Testis (tissue), 3 donors: Measurements from ENCODE around the gene GNG2. TPM values are rescaled to one million over a fixed set of nuclear protein-coding genes. Genes with fewer than 3 reads are reported as not detected.

Experiments
- DNase-seq: peaks from one replicate; pipeline ENCODE4 v3.0.0-alpha.2; 2019
- H3K27ac ChIP-seq, 2 donors: fragments of 200-600 bp; sonication (generic); one replicate each; pipeline ENCODE4 v1.5.1; 2019
- H3K27me3 ChIP-seq: fragments of 200-600 bp; sonication (generic); one replicate; pipeline ENCODE4 v1.5.1; 2019
- H3K36me3 ChIP-seq: fragments of 200-600 bp; sonication (generic); one replicate; pipeline ENCODE4 v1.5.1; 2017; ENCODE audit warnings: low read depth; ENCODE audit errors: missing control alignments
- H3K4me1 ChIP-seq: fragments of 200-600 bp; sonication (generic); one replicate; pipeline ENCODE4 v1.5.1; 2019
- H3K4me3 ChIP-seq, 2 donors: fragments of 200-600 bp; sonication (generic); one replicate each; pipeline ENCODE4 v1.5.1; 2017 to 2019
- H3K9me3 ChIP-seq: fragments of 200-600 bp; sonication (generic); one replicate; pipeline ENCODE4 v1.5.1; 2017
- CTCF ChIP-seq, 3 experiments: fragments of 450-650 bp in 2 of 3; fragments of 200-600 bp in 1 of 3; sonication (generic) in 1 of 3; IDR thresholded peaks; one replicate each; pipeline ENCODE4 v1.5.1; 2016 to 2019; ENCODE audit warnings: antibody characterized with exemption in 3 of 3, mild to moderate bottlenecking in 2 of 3, moderate library complexity in 1 of 3
- POLR2A ChIP-seq: fragments of 450-650 bp; IDR thresholded peaks from one replicate; pipeline ENCODE4 v1.6.1; 2017; ENCODE audit warnings: antibody characterized with exemption, mild to moderate bottlenecking, moderate library complexity
- WGBS, 2 donors: methylation state at CpG; one replicate each; pipeline ENCODE4 v1.1.5; 2018; 5-methylcytosine and 5-hydroxymethylcytosine counted together
- intact Hi-C: fragments of 100-400 bp; cut with DNase I; formaldehyde crosslinking; loops from one replicate; pipeline ENCODE4 v1.15.1; 2023; ENCODE audit warnings: low total_unique reads
- polyA plus RNA-seq: library from polyadenylated mRNA; stranded (reverse); fragments of 350-450 nt; fragmentation: Illumina TruSeq; extraction: RNeasy Lipid Tissue Mini Kit (QIAGEN cat#74804); gene quantifications from one replicate; pipeline ENCODE4 v1.2.3, GENCODE V29; 2014; ENCODE audit warnings: low read depth, low replicate concordance; ENCODE audit not compliant: insufficient read depth
- total RNA-seq, 2 donors: library from RNA; depleted of rRNA; stranded (reverse); fragments of >200 nt; gene quantifications; one replicate each; pipeline ENCODE4 v1.2.3, GENCODE V29; 2016

Gene GNG2
- total and polyA plus RNA-seq, 3 donors from 2014 or later: 248 to 312 (median 250) TPM

- no peaks in the 10 kb centered on the region for H3K9me3 ChIP-seq
Observed at GRCh38 chr14:51825926-51826325, 34.5 kb upstream of the GNG2 start.

GRCh38 chr14:51828017-51828797, 32.2 kb upstream of the GNG2 start:
- no peaks in the 10 kb centered on the region for H3K36me3 ChIP-seq
- no peak for DNase-seq
- TF ChIP-seq CTCF (IDR thresholded peaks at IDR 0.05): no peak
- TF ChIP-seq POLR2A: no peak
- WGBS, 2 donors: 64 to 69% methylated on average over 8 of the region's 8 CpGs
- no peak overlapping the region for H3K4me3 ChIP-seq
- no peaks in the 10 kb centered on the region for H3K4me1 ChIP-seq
- intact Hi-C loops: no loop called here
- no peak overlapping the region for H3K27ac ChIP-seq
- H3K27me3 ChIP-seq: no peaks in the 10 kb centered on the region
- no peaks in the 10 kb centered on the region for H3K9me3 ChIP-seq

More at GRCh38 chr14:51825926-51826325, 34.5 kb upstream of the GNG2 start:
- intact Hi-C loops: no loop called here
- DNase-seq: no peak
- Histone ChIP-seq H3K27ac (no peak overlapping the region), H3K27me3 (no peaks in the 10 kb centered on the region), H3K4me1 (no peaks in the 10 kb centered on the region), H3K4me3 (no peak overlapping the region), H3K36me3 (no peaks in the 10 kb centered on the region)
- TF ChIP-seq CTCF (IDR thresholded peaks at IDR 0.05): no peak
- TF ChIP-seq POLR2A: no peak
- 100% methylated on average over 1 of the region's 1 CpG for WGBS, 2 donors

- WGBS, 2 donors: 70 to 72% methylated on average over 6 to 8 of the region's 8 CpGs
- Histone ChIP-seq H3K9me3 (no peaks in the 10 kb centered on the region), H3K27ac (no peak overlapping the region), H3K27me3 (no peaks in the 10 kb centered on the region), H3K4me1 (no peaks in the 10 kb centered on the region), H3K36me3 (no peaks in the 10 kb centered on the region), H3K4me3 (no peak overlapping the region)
- no peak for TF ChIP-seq CTCF (IDR thresholded peaks at IDR 0.05)
- no peak for TF ChIP-seq POLR2A
- intact Hi-C loops: no loop called here
- no peak for DNase-seq
Observed at GRCh38 chr14:51834240-51834639, 26.2 kb upstream of the GNG2 start.

GRCh38 chr14:51836417-51836816, 24.0 kb upstream of the GNG2 start:
- Histone ChIP-seq H3K4me3 (no peak overlapping the region), H3K27me3 (no peaks in the 10 kb centered on the region), H3K4me1 (no peaks in the 10 kb centered on the region), H3K9me3 (no peaks in the 10 kb centered on the region), H3K27ac (no peak overlapping the region), H3K36me3 (no peaks in the 10 kb centered on the region)
- no peak for TF ChIP-seq POLR2A
- no peak for TF ChIP-seq CTCF (IDR thresholded peaks at IDR 0.05)
- intact Hi-C loops: no loop called here
- no peak for DNase-seq
